ENCODE data around the gene BCL7B. TPM values are rescaled to one million over a fixed set of nuclear protein-coding genes. Genes with fewer than 3 reads are reported as not detected.
A peak's percentile ranks its signal among the peaks of the same experiment; 100 is the strongest.
"Not testable (repeated sequence)": the region's sequence is repeated elsewhere in the genome, so short reads cannot be mapped to it uniquely, and the experiment has no call there.

BCL7B gene
- total and polyA plus RNA-seq, 2 of the 13 experiments (the other 11 are each of a cell fraction or from before 2014, with no cell fraction given), result 24.3 to 38.2 TPM

DNA sequence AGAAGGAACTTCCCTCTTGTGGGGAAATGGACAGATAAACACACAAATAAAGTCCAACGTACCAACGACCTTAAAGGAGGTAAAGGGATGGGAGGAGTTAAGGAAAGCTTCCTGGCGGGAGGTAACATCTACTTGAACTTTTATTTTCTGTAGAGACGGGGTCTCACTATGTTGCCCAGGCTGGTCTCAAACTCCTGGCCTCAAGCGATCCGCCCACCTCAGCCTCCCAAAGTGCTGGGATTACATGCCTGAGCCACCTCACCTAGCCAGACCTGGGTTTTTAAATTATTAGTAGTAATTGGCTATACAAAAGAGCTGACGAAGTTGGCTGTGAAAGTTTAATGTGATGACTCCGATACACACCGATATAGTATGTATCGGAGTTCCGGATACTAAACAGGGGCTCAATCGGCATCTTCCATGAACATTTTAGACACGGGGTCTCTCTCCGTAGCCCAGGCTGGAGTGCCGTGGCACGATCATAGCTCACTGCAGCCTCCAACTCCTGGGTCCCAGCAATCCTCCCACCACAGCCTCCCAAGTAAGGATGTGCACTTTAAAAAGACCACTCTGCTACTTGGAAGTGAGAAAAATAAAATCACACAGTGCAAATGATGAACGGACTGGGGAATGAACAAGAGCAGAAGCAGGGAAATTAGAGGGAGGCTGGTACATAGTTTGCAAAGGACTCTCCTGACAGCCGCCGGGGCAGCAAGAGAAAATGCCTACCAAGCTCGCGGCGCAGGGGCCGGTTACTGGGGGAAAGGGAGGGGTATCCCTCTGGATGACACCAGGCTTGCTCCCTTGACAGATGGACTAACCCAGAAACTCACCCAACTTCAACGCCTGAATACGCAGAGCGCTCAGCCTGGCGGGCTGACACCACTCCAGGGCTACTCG, 1.0 kb downstream of the BCL7B start (continued):
- TF ChIP-seq, protein P1, sequence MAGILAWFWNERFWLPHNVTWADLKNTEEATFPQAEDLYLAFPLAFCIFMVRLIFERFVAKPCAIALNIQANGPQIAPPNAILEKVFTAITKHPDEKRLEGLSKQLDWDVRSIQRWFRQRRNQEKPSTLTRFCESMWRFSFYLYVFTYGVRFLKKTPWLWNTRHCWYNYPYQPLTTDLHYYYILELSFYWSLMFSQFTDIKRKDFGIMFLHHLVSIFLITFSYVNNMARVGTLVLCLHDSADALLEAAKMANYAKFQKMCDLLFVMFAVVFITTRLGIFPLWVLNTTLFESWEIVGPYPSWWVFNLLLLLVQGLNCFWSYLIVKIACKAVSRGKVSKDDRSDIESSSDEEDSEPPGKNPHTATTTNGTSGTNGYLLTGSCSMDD (CRISPR knock-in tag; IDR thresholded peaks at IDR 0.05), result no peak
- TF ChIP-seq ELF1 (CRISPR knock-in tag; IDR thresholded peaks at IDR 0.05) (no peak), ZNF253 (CRISPR knock-in tag; IDR thresholded peaks at IDR 0.05; ENCODE audit: borderline replicate concordance) (no peak)
- TF ChIP-seq, protein P2, sequence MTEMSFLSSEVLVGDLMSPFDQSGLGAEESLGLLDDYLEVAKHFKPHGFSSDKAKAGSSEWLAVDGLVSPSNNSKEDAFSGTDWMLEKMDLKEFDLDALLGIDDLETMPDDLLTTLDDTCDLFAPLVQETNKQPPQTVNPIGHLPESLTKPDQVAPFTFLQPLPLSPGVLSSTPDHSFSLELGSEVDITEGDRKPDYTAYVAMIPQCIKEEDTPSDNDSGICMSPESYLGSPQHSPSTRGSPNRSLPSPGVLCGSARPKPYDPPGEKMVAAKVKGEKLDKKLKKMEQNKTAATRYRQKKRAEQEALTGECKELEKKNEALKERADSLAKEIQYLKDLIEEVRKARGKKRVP (CRISPR knock-in tag; IDR thresholded peaks at IDR 0.05), result no peak

DNA sequence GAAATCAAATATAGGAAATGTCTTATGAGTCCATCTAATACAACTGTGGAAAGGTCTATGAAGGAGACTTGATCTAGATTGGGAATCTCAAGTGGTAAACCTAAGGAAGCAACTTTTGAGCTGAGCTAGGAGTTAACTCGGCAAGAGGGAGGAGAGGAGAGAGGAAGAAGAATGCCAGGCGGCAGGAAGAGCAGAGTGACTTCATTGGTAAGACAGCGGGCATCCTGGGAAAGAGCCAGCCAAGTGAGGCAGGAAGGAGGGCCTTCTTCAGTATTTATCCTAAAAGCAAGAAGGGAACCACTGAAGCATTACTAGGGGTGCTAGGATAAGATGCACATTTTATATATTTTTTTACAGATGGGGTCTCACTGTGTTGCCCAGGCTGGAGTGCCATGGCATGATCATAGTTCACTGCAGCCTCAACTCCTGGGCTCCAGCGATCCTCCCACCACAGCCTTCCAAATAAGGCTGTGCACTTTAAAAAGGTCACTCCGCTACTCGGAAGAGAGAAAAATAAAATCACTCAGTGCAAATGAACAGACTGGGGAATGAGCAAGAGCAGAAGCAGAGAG, 2.0 kb downstream of the BCL7B start:
- Histone ChIP-seq H3K9ac (ENCODE audit: insufficient read depth, low read depth, low read length) (peak overlapping the region; percentile 94; the same call in 1 of the 2 replicates), H2AFZ (ENCODE audit: low read length) (no peak overlapping the region), H3K4me2 (ENCODE audit: low read depth, low read length) (peak overlapping the region; percentile 88), H3K9me3 (ENCODE audit: low read length) (no peaks in the 10 kb centered on the region), H4K20me1 (ENCODE audit: insufficient read depth, low read length) (peaks cover 5% of the 10 kb centered on the region; the same call in 1 of the 2 replicates), H3K79me2 (ENCODE audit: insufficient read depth, low read length) (peaks cover 27% of the 10 kb centered on the region), H3K4me1 (ENCODE audit: insufficient read depth, low read length) (peaks cover 45% of the 10 kb centered on the region), H3K27ac (ENCODE audit: extremely low read length, insufficient read depth, low read length) (no peak overlapping the region), H3K36me3 (replicated peaks in 1 of 2; ENCODE audit: control insufficient read depth in 1 of 2, insufficient read depth in 2 of 2, low read length in 2 of 2) (peaks cover 0 to 15% of the 10 kb centered on the region in 2 experiments; a peak in 3 of 5 replicates), H3K27me3 (ENCODE audit: control insufficient read depth in 1 of 2, insufficient read depth in 2 of 2, low read length in 2 of 2) (no peaks in the 10 kb centered on the region; a peak in 1 of 5 replicates), H3K4me3 (replicated peaks in 1 of 3; ENCODE audit: insufficient read depth in 1 of 3, low read depth in 2 of 3, low read length in 3 of 3) (peak overlapping the region; percentile 77 to 90 (median 86); a peak in 3 of 6 replicates)
- no peak for TF ChIP-seq NFYB (CRISPR knock-in tag; IDR thresholded peaks at IDR 0.05)
- no peak for TF ChIP-seq ZC3H13 (CRISPR knock-in tag; IDR thresholded peaks at IDR 0.05)
- peak; percentile 87 for TF ChIP-seq ZNF121 (CRISPR knock-in tag; IDR thresholded peaks at IDR 0.05)
- no peak for TF ChIP-seq STAT5B (CRISPR knock-in tag; IDR thresholded peaks at IDR 0.05)
- TF ChIP-seq, protein P3, sequence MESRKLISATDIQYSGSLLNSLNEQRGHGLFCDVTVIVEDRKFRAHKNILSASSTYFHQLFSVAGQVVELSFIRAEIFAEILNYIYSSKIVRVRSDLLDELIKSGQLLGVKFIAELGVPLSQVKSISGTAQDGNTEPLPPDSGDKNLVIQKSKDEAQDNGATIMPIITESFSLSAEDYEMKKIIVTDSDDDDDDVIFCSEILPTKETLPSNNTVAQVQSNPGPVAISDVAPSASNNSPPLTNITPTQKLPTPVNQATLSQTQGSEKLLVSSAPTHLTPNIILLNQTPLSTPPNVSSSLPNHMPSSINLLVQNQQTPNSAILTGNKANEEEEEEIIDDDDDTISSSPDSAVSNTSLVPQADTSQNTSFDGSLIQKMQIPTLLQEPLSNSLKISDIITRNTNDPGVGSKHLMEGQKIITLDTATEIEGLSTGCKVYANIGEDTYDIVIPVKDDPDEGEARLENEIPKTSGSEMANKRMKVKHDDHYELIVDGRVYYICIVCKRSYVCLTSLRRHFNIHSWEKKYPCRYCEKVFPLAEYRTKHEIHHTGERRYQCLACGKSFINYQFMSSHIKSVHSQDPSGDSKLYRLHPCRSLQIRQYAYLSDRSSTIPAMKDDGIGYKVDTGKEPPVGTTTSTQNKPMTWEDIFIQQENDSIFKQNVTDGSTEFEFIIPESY (CRISPR knock-in tag; IDR thresholded peaks at IDR 0.05), result 0 out of 2 replicates have a peak, but pooled peaks have one; percentile 16
- in situ Hi-C loops (cut with HindIII; ENCODE audit: extremely low pct_ligation_motif_present, low pct_unique_long_range_greater_than_20kb), result no loop called here
- DNase-seq (ENCODE audit: low spot score) (no peak), ATAC-seq (no peak), FAIRE-seq (no peak)
- ChIA-PET CTCF (ENCODE audit: low intra/inter-chr PET ratio, low total read pairs) (no interaction called here), POLR2A (no interaction called here)
- no TSS peak for BruUV-seq (replicated peaks)
- intact Hi-C loops (cut with micrococcal nuclease; ENCODE audit: unreplicated experiment), result loop anchor here (5.0 kb wide), 1 partner anchor 33 kb away; the partner anchor contains the start of gene BAZ1B
- WGBS (ENCODE audit: low lambda C conversion rate), result 85% methylated on average over 6 of the region's 6 CpGs

DNA sequence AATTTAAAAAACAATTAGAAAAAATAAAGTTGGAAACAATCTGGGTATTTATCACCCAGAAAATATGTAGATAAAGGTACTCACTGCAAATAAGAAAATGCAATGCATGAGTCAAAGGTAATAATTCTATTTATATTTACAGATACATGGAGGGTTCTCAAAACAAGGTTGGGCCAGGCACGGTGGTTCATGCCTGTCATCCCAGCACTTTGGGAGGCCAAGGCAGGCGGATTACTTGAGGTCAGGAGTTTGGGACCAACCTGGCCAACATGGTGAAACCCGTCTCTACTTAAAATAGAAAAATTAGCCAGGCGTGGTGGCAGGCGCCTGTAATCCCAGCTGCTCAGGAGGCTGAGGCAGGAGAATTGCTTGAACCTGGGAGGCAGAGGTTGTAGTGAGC, 7.4 kb downstream of the BCL7B start:
- H3K9me3 ChIP-seq (ENCODE audit: low read length); CTCF ChIA-PET (ENCODE audit: low intra/inter-chr PET ratio, low total read pairs); H3K27me3 ChIP-seq (ENCODE audit: control insufficient read depth in 1 of 2, insufficient read depth in 2 of 2, low read length in 2 of 2); FAIRE-seq; H2AFZ ChIP-seq (ENCODE audit: low read length); intact Hi-C loops (cut with micrococcal nuclease; ENCODE audit: unreplicated experiment); H3K27ac ChIP-seq (ENCODE audit: extremely low read length, insufficient read depth, low read length); in situ Hi-C loops (cut with HindIII; ENCODE audit: extremely low pct_ligation_motif_present, low pct_unique_long_range_greater_than_20kb); DNase-seq (ENCODE audit: low spot score); ATAC-seq; H3K9ac ChIP-seq (ENCODE audit: insufficient read depth, low read depth, low read length); H3K4me3 ChIP-seq (replicated peaks in 1 of 3; ENCODE audit: insufficient read depth in 1 of 3, low read depth in 2 of 3, low read length in 3 of 3); H4K20me1 ChIP-seq (ENCODE audit: insufficient read depth, low read length); BruUV-seq (replicated peaks); H3K4me2 ChIP-seq (ENCODE audit: low read depth, low read length): not testable (repeated sequence)
- Histone ChIP-seq H3K36me3 (replicated peaks in 1 of 2; ENCODE audit: control insufficient read depth in 1 of 2, insufficient read depth in 2 of 2, low read length in 2 of 2) (peaks cover 0 to 40% of the 10 kb centered on the region in 2 experiments; a peak in 4 of 5 replicates), H3K4me1 (ENCODE audit: insufficient read depth, low read length) (peaks cover 14% of the 10 kb centered on the region), H3K79me2 (ENCODE audit: insufficient read depth, low read length) (peaks cover 16% of the 10 kb centered on the region)
- WGBS (ENCODE audit: low lambda C conversion rate), result 89% methylated on average over 5 of the region's 5 CpGs
- POLR2A ChIA-PET, result interaction anchor here (1.2 kb wide), 1 partner anchor 28 kb away, joined by 4 read pairs; the partner anchor contains the start of gene TBL2
